Sigmoid colon (tissue), 7 donors: Measurements from ENCODE around the gene RPL7A. TPM values are rescaled to one million over a fixed set of nuclear protein-coding genes. Genes with fewer than 3 reads are reported as not detected.
A peak's percentile ranks its signal among the peaks of the same experiment; 100 is the strongest.

Experiments used
- DNase-seq: peaks from one replicate; pipeline ENCODE4 v3.0.0-alpha.2; 2019
- H3K27ac ChIP-seq, 4 donors: fragments of 200-600 bp; sonication (generic); one replicate each; pipeline ENCODE4 v1.5.1; 2016 to 2019; ENCODE audit warnings: mild to moderate bottlenecking in 1 of 4
- H3K27me3 ChIP-seq, 3 donors: fragments of 200-600 bp; sonication (generic); one replicate each; pipeline ENCODE4 v1.5.1; 2019; ENCODE audit warnings: mild to moderate bottlenecking in 1 of 3
- H3K36me3 ChIP-seq, 4 donors: fragments of 200-600 bp; sonication (generic); one replicate each; pipeline ENCODE4 v1.5.1; 2016 to 2019
- H3K4me1 ChIP-seq, 4 donors: fragments of 200-600 bp; sonication (generic); one replicate each; pipeline ENCODE4 v1.5.1; 2017 to 2019
- H3K4me3 ChIP-seq, 4 donors: fragments of 200-600 bp; sonication (generic); one replicate each; pipeline ENCODE4 v1.5.1; 2017 to 2019; ENCODE audit warnings: mild to moderate bottlenecking in 2 of 4, moderate library complexity in 1 of 4
- H3K9me3 ChIP-seq, 4 donors: fragments of 200-600 bp in 3 of 4; sonication (generic) in 3 of 4; one replicate each; pipeline versions ENCODE4 v1.5.1 to v1.6.1; 2013 to 2019
- CTCF ChIP-seq, 4 experiments: fragments of 450-650 bp in 3 of 4; fragments of 200-600 bp in 1 of 4; IDR thresholded peaks; one replicate each; pipeline ENCODE4 v1.5.1; 2016 to 2019; ENCODE audit warnings: antibody characterized with exemption in 4 of 4, mild to moderate bottlenecking in 3 of 4, moderate library complexity in 2 of 4
- EP300 ChIP-seq, 4 donors: sonication (generic); formaldehyde crosslinking; IDR thresholded peaks; one replicate each; pipeline ENCODE4 v1.6.1; 2017; ENCODE audit warnings: antibody characterized with exemption in 4 of 4
- POLR2A ChIP-seq, 2 donors: fragments of 450-650 bp; IDR thresholded peaks; one replicate each; pipeline ENCODE4 v1.6.1; 2016; ENCODE audit warnings: antibody characterized with exemption in 2 of 2, mild to moderate bottlenecking in 2 of 2, moderate library complexity in 2 of 2
- POLR2AphosphoS5 ChIP-seq, 4 donors: sonication (generic); formaldehyde crosslinking; IDR thresholded peaks; one replicate each; pipeline ENCODE4 v1.6.1; 2017; ENCODE audit warnings: antibody characterized with exemption in 4 of 4
- WGBS, 2 donors: extraction: QIAGEN DNeasy Blood & Tissue Kit; methylation state at CpG; one replicate each; pipeline ENCODE4 v1.1.7; 2013; 5-methylcytosine and 5-hydroxymethylcytosine counted together
- intact Hi-C: fragments of 100-400 bp; cut with DNase I; formaldehyde crosslinking; loops from one replicate; pipeline ENCODE4 v1.15.1; 2023
- polyA plus RNA-seq, 3 donors: library from polyadenylated mRNA; stranded (reverse); fragments of 200-250 nt; gene quantifications; one replicate each; pipeline ENCODE4 v1.2.3, GENCODE V29; 2013
- total RNA-seq, 4 donors: library from RNA; depleted of rRNA; stranded (reverse); fragments of >200 nt; gene quantifications; one replicate each; pipeline ENCODE4 v1.1.0, GENCODE V29; 2016
- donor health status: healthy with polysubstance abuse.
- donor health status: Bipolar disorder and iron deficiency.
- donor health status: healthy.

The RPL7A gene
- total and polyA plus RNA-seq, 7 donors = 2,027 to 4,020 (median 2,494) TPM

DNA sequence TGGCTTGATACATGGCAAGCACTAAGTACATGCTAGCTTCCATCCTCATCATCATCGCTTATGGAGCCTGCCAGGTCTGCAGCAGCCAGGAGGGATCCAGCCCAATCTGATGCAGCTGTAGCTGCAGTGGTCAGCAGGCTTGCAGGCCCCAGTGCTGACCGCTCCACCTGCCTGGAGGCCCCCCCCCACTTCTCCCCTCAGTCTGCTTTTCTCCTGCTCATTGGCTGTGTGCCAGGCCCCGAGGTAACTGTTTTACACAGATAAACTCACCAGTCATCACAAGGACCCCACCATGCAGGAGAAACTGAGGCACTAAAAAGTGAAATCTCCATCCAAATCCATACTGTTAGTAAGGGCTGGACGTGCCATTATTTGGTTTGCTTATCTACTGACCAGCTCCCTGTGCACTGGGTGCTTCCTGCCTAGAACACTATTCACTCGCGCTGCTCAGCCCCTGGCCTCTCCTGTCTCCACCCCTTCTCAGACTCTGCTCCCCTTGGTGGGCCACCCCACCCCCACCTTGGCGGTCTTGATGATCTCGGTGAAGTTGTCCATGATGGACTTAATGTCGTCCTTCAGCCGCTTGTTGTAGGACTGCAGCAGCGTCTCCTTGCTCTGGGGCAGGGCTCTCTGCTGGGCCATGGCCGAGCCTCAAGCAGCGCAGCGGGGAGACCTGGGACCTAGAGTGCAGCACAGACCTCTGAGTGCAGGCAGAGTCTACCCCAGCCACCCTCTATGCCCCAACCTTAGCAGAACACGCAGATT is 1.8 kb upstream of the RPL7A start:
- WGBS, 2 donors = 79 to 80% methylated on average over 15 of the region's 15 CpGs
- H3K36me3 ChIP-seq = peaks cover 46 to 69% (median 57%) of the 10 kb centered on the region in 4 donors

DNA sequence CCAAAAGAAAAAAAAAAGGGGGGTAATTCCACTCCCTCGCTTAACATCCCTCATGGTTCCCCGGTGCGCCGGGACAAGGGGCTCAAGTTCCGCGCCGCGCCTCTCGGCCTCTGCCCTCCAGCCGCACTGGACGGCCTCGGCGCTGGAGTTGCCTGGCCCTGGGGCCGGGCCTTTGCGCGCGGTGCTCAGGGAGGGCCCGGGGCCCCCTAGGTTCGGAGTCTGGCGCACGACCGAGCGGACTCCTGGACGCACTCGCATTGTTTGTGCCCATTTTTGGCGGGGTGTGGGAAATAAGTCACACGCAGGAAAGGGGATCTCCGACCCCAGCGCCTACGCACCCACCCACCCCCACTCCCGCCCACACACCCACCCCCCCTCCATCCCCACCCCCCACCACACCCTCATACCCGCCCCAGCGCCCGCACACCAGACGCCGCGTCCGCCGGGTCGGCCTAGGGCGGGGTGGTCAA is 468 bp upstream of the RPL7A start:
- peak overlapping the region; percentile 90 to 93 (median 92) for H3K27ac ChIP-seq
- DNase-seq = no peak
- no peaks in the 10 kb centered on the region for H3K27me3 ChIP-seq
- TF ChIP-seq CTCF (IDR thresholded peaks at IDR 0.05) (no peak), POLR2AphosphoS5 (IDR thresholded peaks at IDR 0.05) (no peak), EP300 (IDR thresholded peaks at IDR 0.05) (no peak), POLR2A (IDR thresholded peaks at IDR 0.05) (no peak)
- no peaks in the 10 kb centered on the region for H3K9me3 ChIP-seq
- H3K4me1 ChIP-seq = peaks cover 0 to 31% (median 27%) of the 10 kb centered on the region in 4 donors
- peak overlapping the region; percentile 78 to 96 (median 88) for H3K4me3 ChIP-seq
- peaks cover 41 to 69% (median 57%) of the 10 kb centered on the region in 4 donors for H3K36me3 ChIP-seq
- intact Hi-C loops = loop anchor here (5.0 kb wide), 1 partner anchor 115 kb away; no protein-coding TSS in a partner anchor
- WGBS, 2 donors = 0% methylated on average over 39 to 41 of the region's 41 CpGs

More for the DNA sequence above, 1.8 kb upstream of the RPL7A start:
- Histone ChIP-seq H3K4me3 (peak overlapping the region; percentile 78 to 96 (median 88)), H3K27me3 (no peaks in the 10 kb centered on the region), H3K27ac (peak overlapping the region; percentile 90 to 93 (median 92)), H3K4me1 (peaks cover 0 to 31% (median 27%) of the 10 kb centered on the region in 4 donors), H3K9me3 (no peaks in the 10 kb centered on the region)
- TF ChIP-seq POLR2A (IDR thresholded peaks at IDR 0.05) = no peak
- TF ChIP-seq EP300 (IDR thresholded peaks at IDR 0.05) = no peak
- TF ChIP-seq CTCF (IDR thresholded peaks at IDR 0.05) = no peak
- no peak for TF ChIP-seq POLR2AphosphoS5 (IDR thresholded peaks at IDR 0.05)
- DNase-seq = no peak
- intact Hi-C loops = loop anchor here (5.0 kb wide), 1 partner anchor 116 kb away; no protein-coding TSS in a partner anchor

- DNase-seq = no peak
- H3K36me3 ChIP-seq = peaks cover 28 to 69% (median 48%) of the 10 kb centered on the region in 4 donors
- no peaks in the 10 kb centered on the region for H3K27me3 ChIP-seq
- TF ChIP-seq EP300 (IDR thresholded peaks at IDR 0.05) (no peak), CTCF (IDR thresholded peaks at IDR 0.05) (no peak), POLR2A (IDR thresholded peaks at IDR 0.05) (no peak), POLR2AphosphoS5 (IDR thresholded peaks at IDR 0.05) (no peak)
- H3K9me3 ChIP-seq = no peaks in the 10 kb centered on the region
- 9 to 19% methylated on average over 25 of the region's 25 CpGs for WGBS, 2 donors
- intact Hi-C loops = loop anchor here (1.0 to 5.0 kb wide), 2 partner anchors 27 to 113 kb away; partner anchors contain the start of genes STKLD1 and SURF4
- H3K4me1 ChIP-seq = peaks cover 0 to 31% (median 27%) of the 10 kb centered on the region in 4 donors
- H3K27ac ChIP-seq = peak overlapping the region; percentile 90 to 93 (median 92)
- peak overlapping the region; percentile 78 to 96 (median 88) for H3K4me3 ChIP-seq
Measured at GRCh38 chr9:133348718-133349573, 928 bp downstream of the RPL7A start.

- Histone ChIP-seq H3K4me3 (no peak overlapping the region), H3K27me3 (no peaks in the 10 kb centered on the region), H3K9me3 (no peaks in the 10 kb centered on the region), H3K4me1 (peaks cover 0 to 37% (median 33%) of the 10 kb centered on the region in 4 donors), H3K27ac (no peak overlapping the region), H3K36me3 (peaks cover 20 to 59% (median 41%) of the 10 kb centered on the region in 4 donors)
- no peak for DNase-seq
- no peak for TF ChIP-seq POLR2A (IDR thresholded peaks at IDR 0.05)
- no peak for TF ChIP-seq POLR2AphosphoS5 (IDR thresholded peaks at IDR 0.05)
- TF ChIP-seq CTCF (IDR thresholded peaks at IDR 0.05) = no peak
- TF ChIP-seq EP300 (IDR thresholded peaks at IDR 0.05) = no peak
- intact Hi-C loops = loop anchor here (5.0 kb wide), 1 partner anchor 112 kb away; no protein-coding TSS in a partner anchor
- 82 to 87% methylated on average over 15 of the region's 15 CpGs for WGBS, 2 donors
Measured at GRCh38 chr9:133349965-133350616, 2.1 kb downstream of the RPL7A start.
